ENCODE data around the gene HTR3B. TPM values are rescaled to one million over a fixed set of nuclear protein-coding genes. Genes with fewer than 3 reads are reported as not detected.
"Not testable (repeated sequence)": the region's sequence is repeated elsewhere in the genome, so short reads cannot be mapped to it uniquely, and the experiment has no call there.

HTR3B gene
- total RNA-seq, 1 donor from 2014 or later = not detected

- intact Hi-C loops (cut with DNase I) = no loop called here
- H3K4me3 ChIP-seq = no peak overlapping the region
- ATAC-seq (no peak), DNase-seq (no peak)
- H3K27me3 ChIP-seq = no peaks in the 10 kb centered on the region
- no peaks in the 10 kb centered on the region for H3K4me1 ChIP-seq
- H3K9me3 ChIP-seq = no peaks in the 10 kb centered on the region
- no peak overlapping the region for H3K27ac ChIP-seq
- H3K36me3 ChIP-seq = no peaks in the 10 kb centered on the region
- no peak for TF ChIP-seq CTCF (IDR thresholded peaks at IDR 0.05)
These were observed 37.7 kb downstream of the HTR3B start for GRCh38 chr11:113942256-113942655.

- H3K27ac ChIP-seq; H3K27me3 ChIP-seq; intact Hi-C loops (cut with DNase I); ATAC-seq; H3K36me3 ChIP-seq; H3K4me3 ChIP-seq; H3K4me1 ChIP-seq; DNase-seq; H3K9me3 ChIP-seq: not testable (repeated sequence)
These were observed 41.6 kb downstream of the HTR3B start for GRCh38 chr11:113946162-113946561.

- intact Hi-C loops (cut with DNase I) = no loop called here
- Histone ChIP-seq H3K4me3 (no peak overlapping the region), H3K4me1 (no peaks in the 10 kb centered on the region), H3K27ac (no peak overlapping the region), H3K9me3 (no peaks in the 10 kb centered on the region), H3K36me3 (no peaks in the 10 kb centered on the region), H3K27me3 (peaks cover 8% of the 10 kb centered on the region)
- no peak for DNase-seq
- no peak for TF ChIP-seq CTCF (IDR thresholded peaks at IDR 0.05)
- no peak for ATAC-seq
These were observed 43.4 kb downstream of the HTR3B start for GRCh38 chr11:113947994-113948393.

GRCh38 chr11:113949891-113950290 lies 45.3 kb downstream of the HTR3B start:
- no peak for ATAC-seq
- H3K4me3 ChIP-seq = no peak overlapping the region

GRCh38 chr11:113951537-113951936 lies 46.9 kb downstream of the HTR3B start:
- Histone ChIP-seq H3K4me3 (no peak overlapping the region), H3K4me1 (no peaks in the 10 kb centered on the region), H3K9me3 (no peaks in the 10 kb centered on the region), H3K36me3 (no peaks in the 10 kb centered on the region), H3K27me3 (peaks cover 12% of the 10 kb centered on the region), H3K27ac (no peak overlapping the region)
- ATAC-seq = no peak
- intact Hi-C loops (cut with DNase I) = no loop called here
- no peak for DNase-seq
- no peak for TF ChIP-seq CTCF (IDR thresholded peaks at IDR 0.05)

More at GRCh38 chr11:113949891-113950290, 45.3 kb downstream of the HTR3B start:
- intact Hi-C loops (cut with DNase I) = no loop called here
- Histone ChIP-seq H3K4me1 (no peaks in the 10 kb centered on the region), H3K36me3 (no peaks in the 10 kb centered on the region), H3K27me3 (peaks cover 12% of the 10 kb centered on the region), H3K27ac (no peak overlapping the region), H3K9me3 (no peaks in the 10 kb centered on the region)
- no peak for DNase-seq
- no peak for TF ChIP-seq CTCF (IDR thresholded peaks at IDR 0.05)

GRCh38 chr11:113952070-113952469 lies 47.5 kb downstream of the HTR3B start:
- H3K4me1 ChIP-seq = no peaks in the 10 kb centered on the region
- no peak for TF ChIP-seq CTCF (IDR thresholded peaks at IDR 0.05)
- H3K27ac ChIP-seq = no peak overlapping the region
- no peak overlapping the region for H3K4me3 ChIP-seq
- ATAC-seq (peak; percentile 60), DNase-seq (no peak)
- H3K27me3 ChIP-seq = peaks cover 12% of the 10 kb centered on the region
- no peaks in the 10 kb centered on the region for H3K36me3 ChIP-seq
- intact Hi-C loops (cut with DNase I) = no loop called here
- no peaks in the 10 kb centered on the region for H3K9me3 ChIP-seq
